ENCODE results near the gene OTOS. TPM values are rescaled to one million over a fixed set of nuclear protein-coding genes. Genes with fewer than 3 reads are reported as not detected.

The OTOS gene
- total and polyA plus RNA-seq, 2 donors (not counting 1 experiment from before 2014, with no cell fraction given): not detected

GRCh38 chr2:240145461-240145860 is 5.0 kb upstream of the OTOS start:
- CTCF ChIA-PET: interaction anchor here (0.7 to 9.2 kb wide), 8 partner anchors 12 to 1774 kb away, joined by 3 to 136 read pairs (median 4); no protein-coding TSS in a partner anchor

More at GRCh38 chr2:240145461-240145860, 5.0 kb upstream of the OTOS start:
- H3K36me3 ChIP-seq (replicated peaks in 1 of 2; ENCODE audit: control extremely low read depth in 1 of 2, control insufficient read depth in 1 of 2, extremely low read depth in 1 of 2, insufficient read depth in 2 of 2, low read length in 1 of 2): no peaks in the 10 kb centered on the region
- Mint-ChIP-seq H3K4me1 (peaks cover 2% of the 10 kb centered on the region), H3K27ac (no peak overlapping the region), H3K27me3 (peaks cover 15% of the 10 kb centered on the region), H3K9me3 (ENCODE audit: insufficient read depth) (no peaks in the 10 kb centered on the region), H3K4me3 (no peak overlapping the region)
- TF ChIP-seq EZH2 (IDR thresholded peaks at IDR 0.05; ENCODE audit: borderline replicate concordance, insufficient read depth, low read depth, low read length, poor library complexity, severe bottlenecking): no peak
- no peak for TF ChIP-seq CTCF (IDR thresholded peaks at IDR 0.05)
- H2AFZ ChIP-seq (ENCODE audit: insufficient read depth, low read depth, low read length, poor library complexity, severe bottlenecking): no peak overlapping the region
- no peak overlapping the region for H3K9ac ChIP-seq (ENCODE audit: low read length)
- H3K27ac ChIP-seq (ENCODE audit: low read length in 2 of 2): no peak overlapping the region
- POLR2A ChIA-PET: no interaction called here
- no peak overlapping the region for H3K4me2 ChIP-seq (replicated peaks; ENCODE audit: low read depth, low read length, poor library complexity, severe bottlenecking)
- intact Hi-C loops (cut with micrococcal nuclease): no loop called here
- no peak overlapping the region for H3K4me3 ChIP-seq (ENCODE audit: control extremely low read depth in 1 of 5, extremely low read depth in 1 of 5, insufficient read depth in 1 of 5, low read depth in 2 of 5, low read length in 4 of 5)
- DNase-seq (no peak), ATAC-seq (ENCODE audit: low read depth) (no peak)
- H3K27me3 ChIP-seq (replicated peaks in 1 of 4; ENCODE audit: control extremely low read depth in 1 of 4, control insufficient read depth in 3 of 4, insufficient read depth in 4 of 4, low read length in 3 of 4): peaks cover 0 to 18% (median 5%) of the 10 kb centered on the region in 4 experiments
- H3K4me1 ChIP-seq (ENCODE audit: control insufficient read depth in 2 of 2, insufficient read depth in 2 of 2, low read length in 2 of 2): peaks cover 3 to 7% of the 10 kb centered on the region in 2 donors
- H3K9me3 ChIP-seq (ENCODE audit: control extremely low read depth in 1 of 3, control insufficient read depth in 2 of 3, insufficient read depth in 1 of 3, low read length in 2 of 3): no peaks in the 10 kb centered on the region
- no peaks in the 10 kb centered on the region for H4K20me1 ChIP-seq (ENCODE audit: control insufficient read depth, insufficient read depth, low read length, poor library complexity, severe bottlenecking)
- no peaks in the 10 kb centered on the region for H3K79me2 ChIP-seq (ENCODE audit: control insufficient read depth, insufficient read depth, low read length)
- 87% methylated on average over 10 of the region's 13 CpGs for WGBS (ENCODE audit: insufficient coverage)
